Retinal pigment epithelial cell (primary cell): Measurements from ENCODE around the gene GSKIP.

Experiments used
- DNase-seq: peaks from one replicate; pipeline ENCODE4 v3.0.0-alpha.2; 2010; ENCODE audit warnings: low read depth
- H3K4me3 ChIP-seq: 2 replicates; pipeline ENCODE4 v1.5.1; 2011; ENCODE audit warnings: mild to moderate bottlenecking, low read length, control low read depth, moderate library complexity
- TF ChIP-seq, protein P1 (sequence below): conservative IDR thresholded peaks from 2 replicates; pipeline ENCODE4 v1.5.1; 2011; ENCODE audit warnings: low read depth, low read length, control low read depth, inconsistent platforms

The GSKIP gene

DNA sequence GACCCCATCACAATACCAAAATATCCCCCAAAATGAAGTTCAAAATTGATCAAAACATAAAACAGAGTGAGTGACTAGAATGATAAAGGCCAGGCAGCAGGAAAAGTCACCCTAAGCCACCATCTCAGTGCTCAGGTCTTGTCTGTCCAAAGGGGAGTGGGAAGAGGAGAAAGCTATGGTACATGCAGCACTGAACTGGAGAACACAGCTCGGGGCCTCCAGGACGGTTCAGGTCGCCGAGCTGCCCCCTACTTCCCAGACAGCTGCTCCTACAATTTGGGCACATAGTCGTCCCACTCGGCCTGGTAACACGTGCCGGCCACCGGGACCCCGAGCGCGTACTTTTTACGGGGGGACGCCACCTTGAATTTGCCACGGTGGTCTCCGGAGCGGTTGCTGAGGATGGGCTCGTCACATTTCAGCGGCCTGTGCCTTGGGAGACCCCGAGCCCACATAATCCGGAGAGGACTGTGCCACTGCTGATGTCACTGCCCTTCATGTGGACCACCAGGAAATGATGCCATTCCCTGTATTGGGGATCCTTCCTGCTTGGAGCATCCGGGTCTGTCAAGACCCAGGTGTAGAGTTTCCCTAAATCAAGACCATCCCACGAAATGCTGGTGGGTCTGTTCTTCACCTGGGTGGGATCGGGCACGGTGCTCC, 60.3 kb downstream of the GSKIP start:
- H3K4me3 ChIP-seq: peak overlapping the region; percentile 49
- no peak for DNase-seq
- TF ChIP-seq, protein P1, sequence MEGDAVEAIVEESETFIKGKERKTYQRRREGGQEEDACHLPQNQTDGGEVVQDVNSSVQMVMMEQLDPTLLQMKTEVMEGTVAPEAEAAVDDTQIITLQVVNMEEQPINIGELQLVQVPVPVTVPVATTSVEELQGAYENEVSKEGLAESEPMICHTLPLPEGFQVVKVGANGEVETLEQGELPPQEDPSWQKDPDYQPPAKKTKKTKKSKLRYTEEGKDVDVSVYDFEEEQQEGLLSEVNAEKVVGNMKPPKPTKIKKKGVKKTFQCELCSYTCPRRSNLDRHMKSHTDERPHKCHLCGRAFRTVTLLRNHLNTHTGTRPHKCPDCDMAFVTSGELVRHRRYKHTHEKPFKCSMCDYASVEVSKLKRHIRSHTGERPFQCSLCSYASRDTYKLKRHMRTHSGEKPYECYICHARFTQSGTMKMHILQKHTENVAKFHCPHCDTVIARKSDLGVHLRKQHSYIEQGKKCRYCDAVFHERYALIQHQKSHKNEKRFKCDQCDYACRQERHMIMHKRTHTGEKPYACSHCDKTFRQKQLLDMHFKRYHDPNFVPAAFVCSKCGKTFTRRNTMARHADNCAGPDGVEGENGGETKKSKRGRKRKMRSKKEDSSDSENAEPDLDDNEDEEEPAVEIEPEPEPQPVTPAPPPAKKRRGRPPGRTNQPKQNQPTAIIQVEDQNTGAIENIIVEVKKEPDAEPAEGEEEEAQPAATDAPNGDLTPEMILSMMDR: no peak

DNA sequence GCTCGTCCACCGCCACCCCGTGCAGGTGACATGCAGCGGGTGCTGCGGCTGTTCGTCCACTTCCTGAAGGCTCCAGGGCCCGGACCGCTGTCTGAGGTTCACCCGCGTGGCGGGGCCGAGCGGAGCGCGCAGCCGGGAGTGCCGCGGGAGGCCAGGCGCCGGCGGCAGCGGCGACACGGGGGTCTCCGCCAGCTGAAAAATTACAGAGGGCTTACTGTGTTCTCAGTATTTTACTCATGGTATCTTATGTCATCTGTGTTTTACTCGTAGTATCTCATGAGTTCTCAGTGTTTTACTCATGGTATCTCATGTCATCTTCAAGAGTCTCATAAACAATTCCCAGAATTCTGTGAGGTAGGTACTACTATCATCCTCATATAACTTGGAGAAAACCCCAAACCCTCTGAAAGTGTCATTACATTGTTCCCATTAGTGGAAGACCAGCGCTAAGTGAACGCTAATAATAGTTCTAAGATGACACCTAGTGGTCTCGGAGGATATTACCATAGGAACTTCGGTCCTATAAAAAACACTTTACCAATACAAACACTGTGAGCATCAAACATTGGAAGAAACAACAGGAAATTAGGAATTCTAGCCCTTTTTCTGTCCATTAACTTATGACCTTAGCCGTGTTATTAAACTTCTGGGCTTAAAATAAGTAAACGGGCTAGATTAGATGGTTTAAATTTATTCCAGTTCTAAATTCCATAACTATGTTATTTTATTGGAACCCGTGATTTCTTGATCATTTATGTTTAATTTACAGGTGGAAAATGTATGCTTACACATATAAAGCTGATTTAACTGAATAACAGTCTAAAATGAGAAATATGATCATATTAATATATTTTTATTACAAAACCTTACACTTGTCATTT, 61.0 kb downstream of the GSKIP start:
- peak overlapping the region; percentile 49 for H3K4me3 ChIP-seq
- DNase-seq: peak; percentile 26
- TF ChIP-seq, protein P1: peak; percentile 65

DNA sequence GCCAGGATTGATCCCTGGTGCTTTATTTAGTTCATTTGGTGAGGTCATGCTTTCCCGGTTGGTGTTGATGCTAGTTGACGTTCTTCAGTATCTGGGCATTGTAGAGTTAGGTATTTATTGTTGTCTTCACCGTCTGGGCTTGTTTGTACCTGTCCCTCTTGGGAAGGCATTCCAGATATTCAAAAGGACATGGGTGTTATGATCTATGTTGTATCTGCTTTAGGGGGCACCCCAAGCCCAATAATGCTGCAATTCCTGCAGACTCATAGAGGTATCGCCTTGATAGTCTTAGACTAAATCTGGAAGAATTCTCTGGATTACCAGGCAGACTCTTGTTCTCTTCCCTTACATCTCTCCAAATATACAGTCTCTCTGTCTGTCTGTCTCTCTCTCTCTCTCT, 70.7 kb downstream of the GSKIP start:
- no peak for DNase-seq
- H3K4me3 ChIP-seq: no peak overlapping the region
- TF ChIP-seq, protein P1: no peak
